ENCODE data around the gene MXD1.

DNA sequence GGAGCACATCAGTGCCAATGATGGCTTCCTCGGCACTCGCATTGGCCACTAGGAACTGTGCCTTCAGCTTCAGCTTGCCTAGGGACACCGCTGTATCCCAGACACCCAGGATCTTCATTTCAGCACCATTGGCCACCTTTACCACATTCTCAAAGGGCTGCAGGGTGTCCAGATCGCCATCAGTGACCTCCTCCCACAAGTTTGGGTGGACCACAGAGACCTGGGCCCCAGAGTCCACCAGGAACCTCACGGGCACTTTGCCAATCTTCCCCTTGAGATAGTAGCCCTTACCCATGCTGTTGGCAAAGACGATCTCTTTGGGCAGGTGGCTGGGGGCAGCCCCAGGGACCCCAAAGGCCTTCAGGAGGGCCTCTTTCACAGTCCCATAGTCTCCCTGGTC, 45.9 kb downstream of the MXD1 start:
- TF ChIP-seq CTCF (IDR thresholded peaks at IDR 0.05) (no peak), EP300 (IDR thresholded peaks at IDR 0.05) (no peak), POLR2AphosphoS5 (IDR thresholded peaks at IDR 0.05) (no peak), POLR2A (IDR thresholded peaks at IDR 0.05) (no peak)
